Skeletal muscle cell (primary cell): ENCODE results near the gene BICC1.

Source experiments
- DNase-seq: peaks from one replicate; pipeline ENCODE4 v3.0.0-alpha.2; 2010; ENCODE audit warnings: low read depth
- H3K4me3 ChIP-seq: 2 replicates; pipeline ENCODE4 v1.5.1; 2011; ENCODE audit warnings: low read depth, mild to moderate bottlenecking, control low read depth, low read length, moderate library complexity

Gene BICC1

DNA sequence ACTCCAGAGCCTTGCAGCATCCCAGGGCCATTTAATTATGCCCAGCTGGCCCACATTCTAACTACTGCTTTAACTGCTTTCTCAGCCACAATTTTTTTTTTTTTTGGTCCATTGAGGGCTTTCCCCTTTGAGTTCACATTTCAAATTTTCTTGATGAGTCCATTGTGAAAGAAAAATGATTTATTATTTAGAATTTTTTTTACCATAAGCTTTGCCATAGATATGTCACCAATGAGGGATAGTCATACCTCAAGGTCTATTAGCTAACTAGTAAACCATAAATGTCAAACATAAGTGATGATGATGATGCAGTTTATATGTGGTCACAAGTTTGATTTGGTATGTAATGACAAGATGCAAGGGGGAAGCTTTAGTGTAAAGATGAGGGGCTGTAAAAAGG is 282.9 kb downstream of the BICC1 start:
- no peak for DNase-seq
- H3K4me3 ChIP-seq = no peak overlapping the region

DNA sequence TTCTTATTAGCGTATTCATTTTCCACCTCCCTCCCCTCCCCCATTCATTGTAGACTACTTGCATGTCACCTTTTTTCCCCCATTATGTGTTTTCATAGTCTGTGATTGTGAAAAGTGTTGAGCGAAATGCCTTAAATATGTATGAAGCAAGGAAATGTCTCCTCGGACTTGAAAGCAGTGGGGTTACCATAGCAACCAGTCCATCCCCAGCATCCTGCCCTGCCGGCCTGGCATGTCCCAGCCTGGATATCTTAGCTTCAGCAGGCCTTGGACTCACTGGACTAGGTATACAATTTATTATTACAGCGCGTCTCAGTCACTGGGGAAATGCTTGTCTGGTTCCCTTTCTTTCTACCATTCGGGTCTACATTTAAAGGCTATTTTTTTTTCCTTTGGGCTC is 283.6 kb downstream of the BICC1 start:
- no peak overlapping the region for H3K4me3 ChIP-seq
- no peak for DNase-seq

DNA sequence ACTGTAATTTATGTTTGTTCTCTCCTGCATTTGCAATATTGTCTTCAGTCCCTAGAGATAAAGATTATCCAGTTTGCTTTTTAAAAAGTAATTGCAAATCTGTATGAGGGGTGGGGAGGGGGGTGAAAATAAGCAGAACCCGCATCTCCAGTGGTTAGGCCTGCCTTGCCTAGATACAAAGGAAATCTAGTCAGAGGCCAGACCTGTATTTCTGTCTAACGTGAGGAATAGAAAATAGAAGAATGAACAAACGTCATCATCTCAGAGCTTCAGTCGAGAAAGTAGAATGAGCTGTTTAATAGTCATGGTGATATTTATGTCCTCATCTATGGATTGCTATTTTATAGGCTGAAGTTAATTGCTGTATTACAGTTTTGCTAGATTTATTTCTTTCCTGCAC is 284.2 kb downstream of the BICC1 start:
- DNase-seq = no peak
- no peak overlapping the region for H3K4me3 ChIP-seq

DNA sequence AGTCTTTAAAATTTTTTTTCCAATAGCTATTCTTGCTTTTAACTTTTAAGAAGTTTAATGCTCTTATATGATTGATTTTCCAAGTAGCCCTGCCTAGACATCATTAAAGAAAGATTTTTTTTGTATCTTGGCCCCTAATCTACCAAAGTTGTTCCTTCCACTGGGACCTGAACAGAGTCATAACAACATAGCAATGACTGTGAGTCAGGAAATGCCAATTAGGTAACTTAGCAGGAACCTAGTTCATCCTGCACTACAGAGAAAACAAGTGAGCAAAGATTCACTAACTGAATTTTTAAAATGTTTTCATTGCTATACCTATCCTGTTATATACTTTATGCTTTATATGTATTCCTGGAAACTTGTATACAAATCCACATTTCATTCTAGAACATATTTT is 284.7 kb downstream of the BICC1 start:
- no peak overlapping the region for H3K4me3 ChIP-seq
- no peak for DNase-seq

DNA sequence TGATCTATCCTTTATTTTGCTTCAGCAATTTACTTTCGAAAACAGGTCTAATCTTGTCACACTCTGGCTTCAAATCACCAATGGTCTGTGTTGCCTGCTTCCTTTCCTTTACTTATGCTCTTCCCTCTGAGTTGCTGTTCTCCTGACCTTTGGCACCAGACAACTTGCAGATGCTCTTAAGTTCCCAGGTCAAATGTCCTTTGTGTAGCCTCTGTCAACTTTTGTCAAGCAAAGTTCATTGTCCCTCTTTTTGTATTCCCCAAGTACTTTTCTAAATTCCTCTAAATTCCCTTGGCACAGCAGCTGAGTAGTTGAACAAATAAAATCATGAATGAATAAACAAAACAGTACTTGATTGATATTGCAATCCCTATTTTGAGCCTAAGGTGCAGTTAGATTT is 289.4 kb downstream of the BICC1 start:
- DNase-seq = no peak

DNA sequence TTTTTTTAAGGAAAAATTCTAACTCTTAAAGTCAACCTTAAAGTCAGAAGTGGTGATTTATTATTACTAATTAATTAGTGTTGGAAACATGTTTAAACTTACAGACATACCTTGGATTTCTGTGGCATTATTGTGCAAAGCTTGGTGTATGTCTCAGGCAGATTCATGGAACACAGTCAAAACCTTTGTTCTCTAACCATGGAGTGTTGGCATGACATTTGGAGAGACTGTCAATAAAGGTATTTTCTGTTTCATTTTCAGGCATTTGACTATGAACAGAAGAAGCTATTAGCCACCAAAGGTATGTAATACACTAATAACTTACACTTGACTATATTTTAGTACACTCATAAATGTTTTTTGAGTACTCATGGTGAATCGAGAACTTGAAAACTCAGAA is 293.7 kb downstream of the BICC1 start:
- DNase-seq = no peak
- no peak overlapping the region for H3K4me3 ChIP-seq

More for the DNA sequence above, 289.4 kb downstream of the BICC1 start:
- no peak overlapping the region for H3K4me3 ChIP-seq

DNA sequence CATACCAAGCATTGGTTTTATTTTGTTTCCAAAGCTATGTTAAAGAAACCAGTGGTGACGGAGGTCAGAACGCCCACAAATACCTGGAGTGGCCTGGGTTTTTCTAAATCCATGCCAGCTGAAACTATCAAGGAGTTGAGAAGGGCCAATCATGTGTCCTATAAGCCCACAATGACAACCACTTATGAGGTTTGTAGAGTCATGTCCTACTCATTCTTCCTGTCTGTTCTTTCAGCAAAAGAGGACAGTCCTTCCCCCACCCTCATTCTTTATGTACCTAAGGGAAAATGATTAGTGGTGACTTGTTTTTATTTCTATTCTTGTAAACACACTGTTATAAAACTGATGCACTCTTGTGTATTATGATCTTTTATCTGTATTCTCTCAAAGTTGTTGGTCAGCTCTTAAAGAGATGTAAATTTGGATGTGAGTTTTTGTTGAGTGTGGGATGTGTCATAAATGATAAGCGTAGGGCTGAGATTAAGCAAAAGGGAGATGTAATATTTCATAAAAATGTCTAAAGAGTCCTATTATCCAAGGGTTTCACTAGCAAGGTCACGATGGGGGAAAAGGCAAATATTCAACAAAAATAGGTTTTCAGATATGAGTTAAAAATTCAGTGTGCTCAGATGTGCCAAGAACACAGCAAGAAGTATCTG is 294.4 kb downstream of the BICC1 start:
- H3K4me3 ChIP-seq = no peak overlapping the region
- DNase-seq = no peak

DNA sequence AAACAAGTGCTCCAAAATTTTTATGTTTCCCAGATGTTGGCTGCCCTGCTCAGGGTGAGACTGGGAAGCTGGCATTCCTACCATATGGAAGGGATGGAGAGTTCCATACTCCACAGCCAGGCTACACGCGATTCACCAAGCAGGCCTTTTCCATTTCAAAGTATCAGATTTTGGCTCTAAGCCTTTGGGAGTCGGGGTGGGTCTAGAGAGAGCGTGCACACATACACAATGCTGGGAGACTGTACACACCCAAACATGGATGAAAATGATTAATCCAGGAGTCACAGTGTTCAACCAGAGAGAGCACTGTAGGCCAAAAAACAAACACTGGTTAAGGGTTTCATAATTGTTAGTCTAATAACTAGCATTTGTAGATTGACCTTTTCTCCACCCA is 295.0 kb downstream of the BICC1 start:
- no peak overlapping the region for H3K4me3 ChIP-seq
- peak; percentile 47 for DNase-seq

DNA sequence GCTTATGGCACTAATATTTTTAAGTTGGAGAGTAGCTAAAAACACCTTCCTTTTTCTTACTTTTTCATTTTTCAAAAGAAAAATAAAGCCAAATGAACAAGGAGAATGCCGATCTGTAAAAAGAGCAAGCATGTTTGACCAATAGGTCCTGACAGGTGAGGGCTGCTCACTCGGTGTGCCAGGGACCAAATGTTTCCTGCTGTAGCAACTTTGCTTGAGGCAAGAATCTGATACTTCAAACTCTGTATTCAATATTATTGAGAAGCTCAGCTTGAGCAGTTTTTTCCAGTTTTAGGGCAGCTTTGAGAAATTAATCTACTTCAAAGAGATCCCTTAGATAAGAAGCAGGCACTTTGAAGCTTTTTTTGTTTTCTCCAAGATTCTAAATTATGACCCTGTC is 298.1 kb downstream of the BICC1 start:
- H3K4me3 ChIP-seq = no peak overlapping the region
- DNase-seq = no peak

DNA sequence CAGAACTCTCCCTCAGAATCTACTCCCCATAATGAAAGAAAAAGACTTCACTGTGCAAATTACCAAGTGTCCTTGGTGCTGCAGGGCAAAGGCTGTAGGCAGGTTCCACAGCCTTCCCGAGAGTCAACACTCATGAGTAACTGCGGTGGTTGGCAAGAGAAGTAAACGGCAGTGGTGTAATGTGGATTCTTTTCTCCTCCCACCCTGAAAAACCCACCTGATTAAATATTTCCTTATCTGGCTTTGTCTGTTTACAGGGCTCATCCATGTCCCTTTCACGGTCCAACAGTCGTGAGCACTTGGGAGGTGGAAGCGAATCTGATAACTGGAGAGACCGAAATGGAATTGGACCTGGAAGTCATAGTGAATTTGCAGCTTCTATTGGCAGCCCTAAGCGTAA is 300.9 kb downstream of the BICC1 start:
- no peak overlapping the region for H3K4me3 ChIP-seq
- DNase-seq = no peak

DNA sequence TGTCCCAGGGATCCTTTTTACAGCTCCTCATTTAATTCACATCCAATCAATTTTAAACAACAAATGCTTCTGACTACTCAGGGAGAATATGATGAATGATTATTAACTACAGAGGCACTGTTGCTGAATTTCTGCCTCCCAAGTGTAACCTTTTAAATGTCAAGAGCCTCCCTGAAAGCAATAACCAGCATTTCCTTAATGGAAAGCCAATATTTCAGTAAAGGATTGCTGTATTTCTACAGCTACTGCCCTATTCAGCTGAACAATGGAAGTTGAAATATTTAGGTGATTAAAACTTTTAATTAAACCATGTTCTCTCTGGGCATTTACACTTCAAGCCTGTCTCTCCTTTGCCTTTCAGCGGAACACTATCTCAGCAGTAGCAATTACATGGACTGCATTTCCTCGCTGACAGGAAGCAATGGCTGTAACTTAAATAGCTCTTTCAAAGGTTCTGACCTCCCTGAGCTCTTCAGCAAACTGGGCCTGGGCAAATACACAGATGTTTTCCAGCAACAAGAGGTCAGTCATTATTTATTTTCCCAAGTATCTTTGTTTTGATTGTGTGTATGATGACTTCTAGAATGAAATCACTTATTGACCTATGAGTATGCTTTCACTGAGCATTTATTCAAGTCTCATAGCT is 304.7 kb downstream of the BICC1 start:
- no peak overlapping the region for H3K4me3 ChIP-seq
- no peak for DNase-seq

DNA sequence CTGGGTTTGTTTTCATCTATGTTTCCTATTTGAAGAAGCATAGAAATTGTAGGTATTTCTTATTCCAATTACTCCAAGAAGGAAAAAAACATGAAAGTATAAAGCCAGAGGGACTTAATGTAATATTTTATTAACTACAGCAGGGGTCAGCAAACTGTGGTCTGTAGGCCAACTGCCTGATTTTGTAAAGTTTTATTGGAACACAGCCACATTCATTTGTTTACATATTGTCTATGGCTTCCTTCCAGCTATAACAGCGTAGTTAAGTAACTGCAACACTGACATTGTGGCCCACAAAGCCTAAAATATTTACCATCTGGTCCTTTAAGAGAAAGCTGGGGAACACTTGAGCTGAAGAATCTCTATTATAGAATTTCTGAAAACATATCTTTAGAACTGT is 306.2 kb downstream of the BICC1 start:
- no peak overlapping the region for H3K4me3 ChIP-seq
- DNase-seq = peak; percentile 80

DNA sequence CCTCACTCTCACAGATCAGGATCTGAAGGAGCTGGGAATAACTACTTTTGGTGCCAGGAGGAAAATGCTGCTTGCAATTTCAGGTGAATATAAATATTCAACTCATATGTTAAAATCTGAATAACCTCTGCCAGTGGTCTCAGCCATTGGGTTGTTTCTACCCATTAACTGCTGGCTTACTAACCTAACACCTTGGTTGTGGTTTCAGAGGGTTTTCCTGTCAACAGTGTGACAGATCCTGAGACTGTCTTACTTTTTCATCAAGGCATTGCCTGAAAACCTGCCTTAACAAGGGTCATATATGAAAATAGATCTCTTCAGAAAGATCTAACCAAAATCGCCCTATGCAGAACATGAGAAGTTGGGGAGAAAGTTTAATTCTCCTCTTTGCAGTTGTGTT is 307.7 kb downstream of the BICC1 start:
- no peak for DNase-seq
- H3K4me3 ChIP-seq = no peak overlapping the region

DNA sequence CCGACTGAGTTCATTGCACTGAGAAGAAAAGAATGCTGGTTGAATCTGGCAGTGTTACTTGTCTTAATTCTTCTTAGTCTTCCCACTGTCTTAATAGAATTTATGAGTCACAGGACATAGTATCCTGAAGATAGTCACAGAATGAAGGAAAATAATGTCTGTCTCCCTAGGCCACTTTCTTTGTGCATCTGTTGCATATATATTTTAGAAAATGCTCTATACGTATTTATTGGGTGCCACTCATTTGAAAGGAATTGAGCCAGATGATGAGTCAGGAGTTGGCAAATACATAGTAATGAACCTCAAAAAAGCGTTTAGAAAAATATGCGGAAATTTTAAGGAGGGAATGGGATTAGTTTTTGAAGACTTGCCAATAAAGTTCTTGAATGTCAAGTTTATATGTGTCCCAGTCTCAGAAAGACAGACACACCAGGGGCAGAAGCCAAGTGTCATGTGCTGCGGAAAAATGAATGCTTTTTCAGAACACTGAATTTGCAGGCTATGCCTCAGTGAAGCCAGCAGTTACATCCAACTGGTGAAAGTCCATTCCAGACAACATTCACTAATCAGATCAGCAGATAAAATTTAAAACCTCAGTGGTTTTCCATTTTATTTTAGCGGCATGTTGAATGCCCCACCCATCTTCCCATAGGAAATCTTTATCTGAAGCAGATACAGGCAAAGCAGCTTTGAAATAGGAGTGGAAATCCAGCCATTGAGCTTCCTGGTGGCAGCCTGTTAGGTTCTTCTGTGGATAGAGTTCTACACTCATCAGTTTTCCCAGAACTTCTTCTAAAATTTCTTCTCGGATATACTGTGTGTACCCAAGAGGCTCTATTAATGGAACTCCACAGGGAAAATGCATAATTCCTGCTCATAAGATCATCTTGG is 308.4 kb downstream of the BICC1 start:
- no peak overlapping the region for H3K4me3 ChIP-seq
- peak; percentile 82 for DNase-seq

DNA sequence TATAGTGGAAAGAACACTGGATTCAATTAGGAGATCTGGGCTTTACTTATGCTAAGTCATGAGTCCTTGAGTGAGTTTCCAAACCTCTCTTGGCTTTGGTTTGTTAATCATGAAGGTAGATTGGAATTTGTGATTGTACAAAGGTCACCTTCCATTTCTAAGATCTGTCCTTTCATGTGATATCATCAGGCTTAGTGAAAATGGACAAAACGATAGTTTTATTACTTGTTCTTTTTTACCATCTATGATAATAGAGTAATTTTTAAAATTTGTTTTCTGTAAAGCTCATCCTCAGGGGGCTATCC is 309.0 kb downstream of the BICC1 start:
- no peak for DNase-seq
- H3K4me3 ChIP-seq = no peak overlapping the region

DNA sequence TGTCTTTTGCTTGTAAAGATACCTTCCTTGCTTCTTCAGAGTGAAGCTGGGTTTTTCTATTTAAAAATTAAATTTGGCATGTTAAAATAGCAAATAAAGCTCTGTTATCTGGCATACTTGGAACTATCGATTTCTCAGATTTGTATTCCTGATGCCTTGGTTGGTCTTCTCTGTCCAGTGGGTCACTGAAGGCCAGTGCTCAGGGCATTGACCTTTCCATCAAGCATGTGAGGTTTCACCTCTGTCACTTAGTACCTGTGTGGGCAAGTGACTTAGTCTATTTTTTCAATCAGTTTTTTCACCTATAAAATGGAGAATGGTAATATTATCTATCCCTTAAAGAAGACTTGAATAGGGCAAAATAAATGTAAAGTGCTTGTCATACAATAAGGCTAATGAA is 311.3 kb downstream of the BICC1 start:
- DNase-seq = no peak
- no peak overlapping the region for H3K4me3 ChIP-seq

DNA sequence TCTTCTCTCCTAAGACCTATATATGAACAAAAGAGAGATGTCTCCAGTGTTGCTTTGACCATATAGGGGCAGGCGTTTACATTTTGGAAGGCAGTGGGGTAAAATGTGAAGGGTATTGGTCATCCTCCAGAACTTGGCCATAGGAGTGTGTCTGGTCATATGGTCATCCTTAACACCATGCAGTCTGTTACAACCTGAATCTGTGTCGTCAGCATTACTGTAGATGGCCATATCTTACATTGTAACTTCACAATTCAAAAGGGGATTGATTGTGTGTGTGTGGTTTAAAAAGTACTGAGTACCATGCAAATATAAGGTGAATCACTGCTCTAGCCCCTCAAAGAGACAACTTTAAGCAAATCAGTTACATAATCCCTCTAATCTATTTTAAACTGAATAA is 311.7 kb downstream of the BICC1 start:
- H3K4me3 ChIP-seq = no peak overlapping the region
- DNase-seq = no peak

DNA sequence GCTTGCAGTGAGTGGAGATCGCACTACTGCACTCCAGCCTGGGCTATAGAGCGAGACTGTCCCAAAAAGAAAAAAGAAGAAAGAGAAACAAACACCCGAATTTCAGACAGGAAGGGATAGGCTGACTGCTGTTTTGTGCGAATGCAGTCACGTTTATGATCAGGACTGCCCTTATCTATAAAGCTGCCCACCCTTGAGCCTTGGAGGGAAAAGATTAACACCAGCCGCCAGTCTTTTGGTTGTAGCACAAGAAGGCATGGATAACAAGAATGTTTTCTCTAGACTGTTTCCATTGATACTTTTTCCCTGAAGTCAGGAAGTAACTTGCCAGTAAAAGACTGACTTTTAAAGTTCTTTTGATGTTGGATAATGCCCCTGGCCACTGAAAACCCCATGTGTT is 314.0 kb downstream of the BICC1 start:
- DNase-seq = no peak

DNA sequence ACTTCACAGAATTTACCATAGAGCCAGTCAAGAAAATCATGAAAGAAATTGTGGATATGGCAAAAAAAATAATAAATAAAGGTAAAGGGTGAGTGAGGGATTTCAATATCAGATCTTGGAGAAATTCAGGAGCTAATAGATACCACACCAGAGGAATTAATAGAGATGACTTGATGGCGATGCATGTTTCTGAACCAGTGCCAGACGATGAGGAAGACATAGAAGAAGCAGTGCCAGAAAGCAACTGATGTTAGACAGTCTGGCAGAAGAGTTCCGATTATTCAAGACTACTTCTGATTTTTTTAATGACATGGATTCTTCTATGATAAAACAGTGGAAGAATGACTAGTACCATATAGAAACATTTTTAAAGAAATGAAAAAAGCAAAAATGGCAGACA is 314.7 kb downstream of the BICC1 start:
- no peak for DNase-seq
- H3K4me3 ChIP-seq = no peak overlapping the region

More for the DNA sequence above, 314.0 kb downstream of the BICC1 start:
- no peak overlapping the region for H3K4me3 ChIP-seq

DNA sequence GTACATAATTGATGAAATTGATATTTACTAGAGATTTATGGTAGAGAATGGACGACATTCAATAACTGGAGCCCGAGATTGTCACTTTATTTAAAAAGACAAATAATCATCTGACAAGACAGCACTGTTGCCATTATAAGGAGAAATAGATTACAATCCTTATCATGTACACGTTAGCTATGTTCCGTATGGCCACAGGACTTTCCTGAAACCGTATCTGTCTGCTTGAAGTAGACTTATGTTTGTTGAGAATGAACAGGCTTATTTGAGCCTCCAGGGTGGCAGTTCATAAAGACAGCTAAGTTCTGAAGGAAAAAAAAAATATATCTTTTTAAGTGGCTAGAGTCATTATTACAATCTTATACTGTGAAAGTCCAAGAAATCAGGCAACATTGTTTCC is 317.2 kb downstream of the BICC1 start:
- no peak overlapping the region for H3K4me3 ChIP-seq
- no peak for DNase-seq

DNA sequence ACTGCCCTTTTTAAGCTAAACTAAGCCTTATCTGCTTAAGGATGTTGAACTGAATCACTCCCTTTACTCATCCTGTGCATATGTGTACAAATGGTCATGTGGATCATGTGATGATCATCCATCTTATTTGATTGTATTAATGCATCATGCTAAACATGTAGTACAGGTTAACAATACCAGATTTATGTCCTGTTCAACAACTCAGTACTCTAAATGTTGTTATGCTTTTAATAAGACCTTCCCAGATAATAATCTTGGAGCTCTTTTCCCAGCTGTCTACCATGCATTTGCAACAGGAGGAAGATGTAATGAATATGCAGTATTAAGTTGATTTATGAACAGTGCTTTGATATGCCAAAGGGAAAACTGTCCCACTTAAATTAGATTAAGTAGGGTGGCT is 318.0 kb downstream of the BICC1 start:
- no peak for DNase-seq

More for the DNA sequence above, 318.0 kb downstream of the BICC1 start:
- no peak overlapping the region for H3K4me3 ChIP-seq
